ENCODE results near the gene L3HYPDH. TPM values are rescaled to one million over a fixed set of nuclear protein-coding genes. Genes with fewer than 3 reads are reported as not detected.

L3HYPDH gene
- total and polyA plus RNA-seq, 7 experiments from 2014 or later, result 2.9 to 55.9 (median 21.6) TPM

GRCh38 chr14:59427653-59428580 lies 56.3 kb downstream of the L3HYPDH start:
- DNase-seq, result no peak
- Histone ChIP-seq H3K27me3 (ENCODE audit: control insufficient read depth in 2 of 2, insufficient read depth in 2 of 2, low read length in 2 of 2) (no peaks in the 10 kb centered on the region), H3K36me3 (ENCODE audit: control insufficient read depth in 2 of 3, insufficient read depth in 3 of 3, low read length in 3 of 3) (no peaks in the 10 kb centered on the region), H3K9me3 (ENCODE audit: control insufficient read depth in 2 of 3, low read length in 3 of 3) (no peaks in the 10 kb centered on the region), H3K4me3 (ENCODE audit: low read length) (no peak overlapping the region), H3K4me1 (ENCODE audit: control insufficient read depth in 2 of 2, insufficient read depth in 2 of 2, low read length in 2 of 2) (no peaks in the 10 kb centered on the region), H3K27ac (ENCODE audit: low read depth, low read length) (no peak overlapping the region)
- H3K27me3 Mint-ChIP-seq, result peaks cover 0 to 14% (median 9%) of the 10 kb centered on the region in 5 donors
- no peak overlapping the region for H3K4me3 Mint-ChIP-seq
- intact Hi-C loops (cut with micrococcal nuclease), result no loop called here
- H3K36me3 Mint-ChIP-seq, result no peaks in the 10 kb centered on the region
- H3K9me3 Mint-ChIP-seq, result peaks cover 0 to 3% (median 0%) of the 10 kb centered on the region in 11 donors
- POLR2A ChIA-PET, result no interaction called here
- CTCF ChIA-PET, result no interaction called here
- ATAC-seq, result no peak
- H3K27ac Mint-ChIP-seq, result no peak overlapping the region
- H3K4me1 Mint-ChIP-seq, result no peaks in the 10 kb centered on the region

GRCh38 chr14:59425322-59425935 lies 58.8 kb downstream of the L3HYPDH start:
- no peak overlapping the region for H3K27ac ChIP-seq (ENCODE audit: low read depth, low read length)
- Mint-ChIP-seq H3K9me3 (peaks cover 0 to 3% (median 0%) of the 10 kb centered on the region in 11 donors), H3K27me3 (peaks cover 0 to 24% (median 9%) of the 10 kb centered on the region in 5 donors), H3K36me3 (no peaks in the 10 kb centered on the region), H3K4me3 (no peak overlapping the region), H3K4me1 (peaks cover 0 to 5% (median 0%) of the 10 kb centered on the region in 7 donors), H3K27ac (no peak overlapping the region)
- no peaks in the 10 kb centered on the region for H3K27me3 ChIP-seq (ENCODE audit: control insufficient read depth in 2 of 2, insufficient read depth in 2 of 2, low read length in 2 of 2)
- intact Hi-C loops (cut with micrococcal nuclease), result no loop called here
- no peaks in the 10 kb centered on the region for H3K9me3 ChIP-seq (ENCODE audit: control insufficient read depth in 2 of 3, low read length in 3 of 3)
- no peaks in the 10 kb centered on the region for H3K36me3 ChIP-seq (ENCODE audit: control insufficient read depth in 2 of 3, insufficient read depth in 3 of 3, low read length in 3 of 3)
- no peaks in the 10 kb centered on the region for H3K4me1 ChIP-seq (ENCODE audit: control insufficient read depth in 2 of 2, insufficient read depth in 2 of 2, low read length in 2 of 2)
- no peak for ATAC-seq
- no peak overlapping the region for H3K4me3 ChIP-seq (ENCODE audit: low read length)
- CTCF ChIA-PET, result no interaction called here
- POLR2A ChIA-PET, result no interaction called here
- DNase-seq, result no peak

GRCh38 chr14:59424341-59425071 lies 59.7 kb downstream of the L3HYPDH start:
- H3K9me3 ChIP-seq (ENCODE audit: control insufficient read depth in 2 of 3, low read length in 3 of 3), result no peaks in the 10 kb centered on the region
- H3K4me1 Mint-ChIP-seq, result peaks cover 0 to 5% (median 0%) of the 10 kb centered on the region in 7 donors
- H3K4me3 Mint-ChIP-seq, result no peak overlapping the region
- H3K27me3 ChIP-seq (ENCODE audit: control insufficient read depth in 2 of 2, insufficient read depth in 2 of 2, low read length in 2 of 2), result no peaks in the 10 kb centered on the region
- H3K36me3 Mint-ChIP-seq, result no peaks in the 10 kb centered on the region
- H3K4me1 ChIP-seq (ENCODE audit: control insufficient read depth in 2 of 2, insufficient read depth in 2 of 2, low read length in 2 of 2), result no peaks in the 10 kb centered on the region
- intact Hi-C loops (cut with micrococcal nuclease), result no loop called here
- H3K4me3 ChIP-seq (ENCODE audit: low read length), result no peak overlapping the region
- DNase-seq (no peak), ATAC-seq (no peak)
- no peaks in the 10 kb centered on the region for H3K36me3 ChIP-seq (ENCODE audit: control insufficient read depth in 2 of 3, insufficient read depth in 3 of 3, low read length in 3 of 3)
- peaks cover 0 to 30% (median 9%) of the 10 kb centered on the region in 5 donors for H3K27me3 Mint-ChIP-seq
- no peak overlapping the region for H3K27ac ChIP-seq (ENCODE audit: low read depth, low read length)
- H3K9me3 Mint-ChIP-seq, result peaks cover 0 to 3% (median 0%) of the 10 kb centered on the region in 11 donors
- ChIA-PET CTCF (no interaction called here), POLR2A (no interaction called here)
- H3K27ac Mint-ChIP-seq, result no peak overlapping the region

Other genes starting within 250 kb of the L3HYPDH start
- gene GPR135, start 19.0 kb downstream of the L3HYPDH start, total RNA-seq, result 1 to 10 TPM; 1.3 to 2.7 (median 2.2) TPM
- gene GPR135, start 19.0 kb downstream of the L3HYPDH start, polyA plus RNA-seq, result under 1 TPM; 0.11 to 0.25 TPM
- 10 to 100 TPM; 12.2 to 33.7 (median 32.5) TPM for gene JKAMP, start 109 bp upstream of the L3HYPDH start, total RNA-seq
- 10 to 100 TPM; 39.1 to 54.1 TPM for gene JKAMP, start 109 bp upstream of the L3HYPDH start, polyA plus RNA-seq
- gene CCDC175, start 92.4 kb upstream of the L3HYPDH start, total RNA-seq, result not detected
- gene CCDC175, start 92.4 kb upstream of the L3HYPDH start, polyA plus RNA-seq, result not detected